Thoracic aorta (tissue), 2 donors: ENCODE data around the gene SGCA. TPM values are rescaled to one million over a fixed set of nuclear protein-coding genes. Genes with fewer than 3 reads are reported as not detected.

Source experiments
- ATAC-seq: fragments of 150-250 bp; one replicate; pipeline ENCODE4 v1.8.0; 2017; ENCODE audit warnings: low read depth; ENCODE audit not compliant: insufficient number of reproducible peaks, low FRiP score
- DNase-seq: peaks from one replicate; pipeline ENCODE4 v3.0.0-alpha.2; 2020; ENCODE audit warnings: low spot score
- H3K27ac ChIP-seq, 2 donors: fragments of 200-600 bp; sonication (generic); 1 replicate in 1 of 2; 2 replicates in 1 of 2; pipeline ENCODE4 v1.5.1; 2016; ENCODE audit warnings: mild to moderate bottlenecking in 2 of 2, moderate library complexity in 2 of 2
- H3K27me3 ChIP-seq: fragments of 200-600 bp; sonication (generic); replicated peaks from 2 replicates; pipeline ENCODE4 v1.6.0; 2016; ENCODE audit warnings: mild to moderate bottlenecking; ENCODE audit not compliant: insufficient read depth
- H3K36me3 ChIP-seq: fragments of 200-600 bp; sonication (generic); one replicate; pipeline ENCODE4 v1.5.1; 2016
- H3K4me1 ChIP-seq, 2 donors: fragments of 200-600 bp; sonication (generic); 1 replicate in 1 of 2; 2 replicates in 1 of 2; pipeline versions ENCODE4 v1.5.1 to v1.6.0; 2016; ENCODE audit warnings: low read depth in 2 of 2, mild to moderate bottlenecking in 1 of 2; ENCODE audit not compliant: control insufficient read depth in 1 of 2
- H3K4me3 ChIP-seq: fragments of 200-600 bp; sonication (generic); 2 replicates; pipeline ENCODE4 v1.5.1; 2016; ENCODE audit warnings: mild to moderate bottlenecking
- H3K9me3 ChIP-seq: fragments of 200-600 bp; sonication (generic); 2 replicates; pipeline ENCODE4 v1.5.1; 2016
- CTCF ChIP-seq: fragments of 200-600 bp; sonication (generic); IDR thresholded peaks from one replicate; pipeline ENCODE4 v1.5.1; 2019; ENCODE audit warnings: antibody characterized with exemption
- total RNA-seq, 2 donors: library from RNA; depleted of rRNA; stranded (reverse); fragments of >200 nt; gene quantifications; one replicate each; pipeline versions ENCODE4 v1.1.0 to v1.2.3, GENCODE V29; 2016

SGCA gene
- total RNA-seq, 2 donors from 2014 or later = 95.5 to 158 TPM

- ATAC-seq (no peak), DNase-seq (no peak)
- no peak overlapping the region for H3K27ac ChIP-seq
- peaks cover 9 to 19% of the 10 kb centered on the region in 2 donors for H3K4me1 ChIP-seq
- TF ChIP-seq CTCF = no peak
- no peaks in the 10 kb centered on the region for H3K27me3 ChIP-seq
- H3K9me3 ChIP-seq = no peaks in the 10 kb centered on the region
- H3K4me3 ChIP-seq = no peak overlapping the region
- H3K36me3 ChIP-seq = no peaks in the 10 kb centered on the region
Observed at GRCh38 chr17:50120475-50121253, 45.1 kb upstream of the SGCA start.

- ATAC-seq (no peak), DNase-seq (no peak)
- H3K27ac ChIP-seq = no peak overlapping the region
- no peak for TF ChIP-seq CTCF
- peaks cover 0 to 4% of the 10 kb centered on the region in 2 donors for H3K4me1 ChIP-seq
- no peaks in the 10 kb centered on the region for H3K27me3 ChIP-seq
- H3K4me3 ChIP-seq = no peak overlapping the region
- H3K36me3 ChIP-seq = no peaks in the 10 kb centered on the region
- H3K9me3 ChIP-seq = no peaks in the 10 kb centered on the region
Observed at GRCh38 chr17:50122945-50123344, 42.9 kb upstream of the SGCA start.

GRCh38 chr17:50123649-50124349 lies 42.0 kb upstream of the SGCA start:
- Histone ChIP-seq H3K27ac (no peak overlapping the region), H3K4me1 (peaks cover 1 to 6% of the 10 kb centered on the region in 2 donors), H3K9me3 (no peaks in the 10 kb centered on the region), H3K36me3 (no peaks in the 10 kb centered on the region), H3K4me3 (no peak overlapping the region), H3K27me3 (no peaks in the 10 kb centered on the region)
- no peak for TF ChIP-seq CTCF
- ATAC-seq (no peak), DNase-seq (no peak)

GRCh38 chr17:50125420-50125997 lies 40.3 kb upstream of the SGCA start:
- no peak for TF ChIP-seq CTCF
- no peaks in the 10 kb centered on the region for H3K9me3 ChIP-seq
- no peak overlapping the region for H3K4me3 ChIP-seq
- ATAC-seq (no peak), DNase-seq (no peak)
- no peak overlapping the region for H3K27ac ChIP-seq
- H3K4me1 ChIP-seq = peaks cover 12 to 17% of the 10 kb centered on the region in 2 donors
- H3K27me3 ChIP-seq = no peaks in the 10 kb centered on the region
- no peaks in the 10 kb centered on the region for H3K36me3 ChIP-seq

- Histone ChIP-seq H3K4me1 (peaks cover 25 to 40% of the 10 kb centered on the region in 2 donors), H3K27ac (no peak overlapping the region), H3K27me3 (no peaks in the 10 kb centered on the region), H3K4me3 (no peak overlapping the region), H3K36me3 (no peaks in the 10 kb centered on the region), H3K9me3 (no peaks in the 10 kb centered on the region)
- DNase-seq = no peak
- TF ChIP-seq CTCF = no peak
- no peak for ATAC-seq
Observed at GRCh38 chr17:50127697-50128361, 38.0 kb upstream of the SGCA start.
